Right lobe of liver (tissue), 6 donors: ENCODE results near the gene INVS. TPM values are rescaled to one million over a fixed set of nuclear protein-coding genes. Genes with fewer than 3 reads are reported as not detected.
A peak's percentile ranks its signal among the peaks of the same experiment; 100 is the strongest.
"Not testable (repeated sequence)": the region's sequence is repeated elsewhere in the genome, so short reads cannot be mapped to it uniquely, and the experiment has no call there.

ENCODE experiments used
- ATAC-seq, 4 donors: fragments of 200-7000 bp; cut with Tn5 transposase; one replicate each; pipeline ENCODE4 v1.9.1; 2020; ENCODE audit warnings: mild to moderate bottlenecking in 4 of 4, moderate library complexity in 4 of 4
- DNase-seq, 3 donors: peaks; one replicate each; pipeline ENCODE4 v3.0.0-alpha.2; 2020
- H3K27ac ChIP-seq, 3 donors: fragments of 200-600 bp; one replicate each; pipeline ENCODE4 v1.8.0; 2022
- H3K27me3 ChIP-seq, 2 donors: fragments of 200-600 bp; one replicate each; pipeline ENCODE4 v1.8.0; 2022
- H3K36me3 ChIP-seq, 4 donors: fragments of 200-600 bp; sonication (generic) in 1 of 4; one replicate each; pipeline versions ENCODE4 v1.5.1 to v1.8.0; 2017 to 2022; ENCODE audit warnings: control low read depth in 1 of 4
- H3K4me1 ChIP-seq, 4 donors: fragments of 200-600 bp; sonication (generic) in 1 of 4; one replicate each; pipeline versions ENCODE4 v1.5.1 to v1.8.0; 2017 to 2022; ENCODE audit warnings: control low read depth in 1 of 4
- H3K4me3 ChIP-seq, 3 donors: fragments of 200-600 bp; one replicate each; pipeline ENCODE4 v1.8.0; 2022
- H3K9me3 ChIP-seq, 4 donors: fragments of 200-600 bp; sonication (generic) in 1 of 4; one replicate each; pipeline versions ENCODE4 v1.5.1 to v1.8.0; 2017 to 2022; ENCODE audit warnings: control low read depth in 1 of 4
- CTCF ChIP-seq, 4 donors: fragments of 200-600 bp in 3 of 4; fragments of 450-650 bp in 1 of 4; IDR thresholded peaks; one replicate each; pipeline versions ENCODE4 v1.5.1 to v1.8.0; 2016 to 2022; ENCODE audit warnings: antibody characterized with exemption in 4 of 4, mild to moderate bottlenecking in 2 of 4
- POLR2A ChIP-seq: fragments of 450-650 bp; IDR thresholded peaks from one replicate; pipeline ENCODE4 v1.6.1; 2017; ENCODE audit warnings: antibody characterized with exemption, mild to moderate bottlenecking
- WGBS: methylation state at CpG from one replicate; pipeline ENCODE4 v1.1.6; 2018; ENCODE audit warnings: low coverage, low lambda C conversion rate; ENCODE audit not compliant: insufficient coverage; ENCODE audit errors: missing lambda C conversion rate; 5-methylcytosine and 5-hydroxymethylcytosine counted together
- intact Hi-C, 2 donors: fragments of 100-400 bp; cut with DNase I; formaldehyde crosslinking; loops; one replicate each; pipeline versions ENCODE4 v1.11.2 to v1.14.1; 2022
- total RNA-seq, 6 experiments: library from RNA; depleted of rRNA in 2 of 6; stranded (reverse); fragments of >200 nt in 2 of 6; fragmentation: NEBNext Ultra II Directional in 3 of 6; extraction: Animal tissue kit (Norgen Biotek cat#: 25700) in 3 of 6; gene quantifications; one replicate each; pipeline versions ENCODE4 v1.1.0 to v1.2.4, GENCODE V29; 2016 to 2023
- donor health status: DM: no; HTN: yes; CAD: no.
- donor health status: DM: no; HTN: no; CAD: no.
- donor health status: DM: no; HTN: no; CAD: no.
- donor health status: DM: no; HTN: yes; CAD: no.
- donor health status: DM: no; HTN: yes; CAD: no.

The INVS gene
- total RNA-seq, 6 experiments from 2014 or later = 10.6 to 23.2 (median 16.8) TPM

- H3K27ac ChIP-seq = no peak overlapping the region
- intact Hi-C loops = no loop called here
- H3K36me3 ChIP-seq = peaks cover 0 to 6% (median 2%) of the 10 kb centered on the region in 4 donors
- no peaks in the 10 kb centered on the region for H3K4me1 ChIP-seq
- ATAC-seq (no peak), DNase-seq (no peak)
- TF ChIP-seq POLR2A = no peak
- TF ChIP-seq CTCF (IDR thresholded peaks at IDR 0.05) = no peak
- no peak overlapping the region for H3K4me3 ChIP-seq
- no peaks in the 10 kb centered on the region for H3K27me3 ChIP-seq
- H3K9me3 ChIP-seq = no peaks in the 10 kb centered on the region
Observed at GRCh38 chr9:100057624-100058023, 41.4 kb upstream of the INVS start.

GRCh38 chr9:100058699-100059579, 40.1 kb upstream of the INVS start:
- no peak overlapping the region for H3K27ac ChIP-seq
- H3K9me3 ChIP-seq = no peaks in the 10 kb centered on the region
- WGBS = 91% methylated on average over 4 of the region's 4 CpGs
- intact Hi-C loops = no loop called here
- peaks cover 0 to 11% (median 0%) of the 10 kb centered on the region in 4 donors for H3K4me1 ChIP-seq
- ATAC-seq (no peak), DNase-seq (no peak)
- TF ChIP-seq POLR2A (no peak), CTCF (IDR thresholded peaks at IDR 0.05) (no peak)
- no peaks in the 10 kb centered on the region for H3K27me3 ChIP-seq
- peaks cover 0 to 6% (median 2%) of the 10 kb centered on the region in 4 donors for H3K36me3 ChIP-seq
- H3K4me3 ChIP-seq = no peak overlapping the region

- DNase-seq, H3K36me3 ChIP-seq, intact Hi-C loops, H3K27ac ChIP-seq, H3K27me3 ChIP-seq, H3K9me3 ChIP-seq, ATAC-seq, H3K4me3 ChIP-seq: not testable (repeated sequence)
- 40% methylated on average over 1 of the region's 1 CpG for WGBS
- peaks cover 0 to 11% (median 0%) of the 10 kb centered on the region in 4 donors for H3K4me1 ChIP-seq
Observed at GRCh38 chr9:100062683-100063082, 36.4 kb upstream of the INVS start.

GRCh38 chr9:100063185-100063584, 35.9 kb upstream of the INVS start:
- Histone ChIP-seq H3K9me3 (no peaks in the 10 kb centered on the region), H3K36me3 (peaks cover 0 to 6% (median 2%) of the 10 kb centered on the region in 4 donors), H3K27me3 (no peaks in the 10 kb centered on the region), H3K4me1 (peaks cover 0 to 11% (median 0%) of the 10 kb centered on the region in 4 donors), H3K4me3 (no peak overlapping the region), H3K27ac (no peak overlapping the region)
- TF ChIP-seq POLR2A = no peak
- no peak for TF ChIP-seq CTCF (IDR thresholded peaks at IDR 0.05)
- 34% methylated on average over 3 of the region's 3 CpGs for WGBS
- intact Hi-C loops = no loop called here
- ATAC-seq (peak; percentile 57 to 88 (median 81)), DNase-seq (no peak)

DNA sequence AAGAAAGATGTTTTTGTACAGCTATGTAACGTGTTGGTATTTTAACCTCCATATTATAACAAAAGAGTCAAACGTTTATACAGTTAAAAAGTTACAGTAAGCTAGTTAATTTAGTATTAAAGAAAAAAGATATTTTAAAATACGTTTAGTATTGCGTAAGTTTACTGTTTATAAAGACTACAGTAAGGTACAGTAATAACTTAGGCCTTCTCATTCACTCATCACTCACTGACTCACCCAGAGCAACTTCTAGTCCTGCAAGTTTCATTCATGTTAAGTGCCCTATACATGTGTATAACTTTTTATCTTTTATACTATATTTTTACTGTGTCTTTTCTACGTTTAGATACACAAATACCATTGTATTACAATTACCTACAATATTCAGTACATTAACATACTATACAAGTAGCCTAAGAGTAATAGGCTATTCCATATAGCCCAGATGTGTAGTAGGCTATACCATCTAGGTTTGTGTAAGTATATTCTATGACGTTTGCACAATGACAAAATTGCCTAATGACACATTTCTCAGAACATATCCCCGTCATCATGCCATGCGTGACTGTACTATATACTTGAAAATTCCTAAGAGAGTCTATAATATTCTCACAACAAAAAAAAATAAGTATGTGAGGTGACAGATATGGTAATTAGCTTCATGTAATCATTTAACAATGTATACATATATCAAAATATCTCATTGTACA, 34.0 kb upstream of the INVS start:
- TF ChIP-seq CTCF (IDR thresholded peaks at IDR 0.05) (no peak), POLR2A (no peak)
- Histone ChIP-seq H3K4me1 (peaks cover 0 to 11% (median 0%) of the 10 kb centered on the region in 4 donors), H3K27ac (no peak overlapping the region), H3K36me3 (no peaks in the 10 kb centered on the region), H3K9me3 (no peaks in the 10 kb centered on the region), H3K27me3 (no peaks in the 10 kb centered on the region), H3K4me3 (no peak overlapping the region)
- intact Hi-C loops = no loop called here
- 73% methylated on average over 8 of the region's 8 CpGs for WGBS
- DNase-seq = no peak
- no peak for ATAC-seq
